CD1c-positive myeloid dendritic cell (primary cell): ENCODE results near the gene EHMT1.
A peak's percentile ranks its signal among the peaks of the same experiment; 100 is the strongest.
"Not testable (repeated sequence)": the region's sequence is repeated elsewhere in the genome, so short reads cannot be mapped to it uniquely, and the experiment has no call there.

ENCODE experiments used
- DNase-seq: peaks from one replicate; pipeline ENCODE4 v3.0.0-alpha.2; 2016; ENCODE audit errors: extremely low spot score

Gene EHMT1

GRCh38 chr9:137615387-137615871, 3.4 kb upstream of the EHMT1 start:
- no peak for DNase-seq

GRCh38 chr9:137619240-137620047, 639 bp downstream of the EHMT1 start:
- DNase-seq: peak; percentile 44

- peak; percentile 2 for DNase-seq
These were observed 1.2 kb downstream of the EHMT1 start for GRCh38 chr9:137620048-137620405.

GRCh38 chr9:137620581-137620980, 1.8 kb downstream of the EHMT1 start:
- no peak for DNase-seq

- peak; percentile 9 for DNase-seq
These were observed 2.4 kb downstream of the EHMT1 start for GRCh38 chr9:137621131-137621757.

GRCh38 chr9:137622211-137622610, 3.4 kb downstream of the EHMT1 start:
- DNase-seq: not testable (repeated sequence)

GRCh38 chr9:137626464-137626863, 7.7 kb downstream of the EHMT1 start:
- no peak for DNase-seq

- not testable (repeated sequence) for DNase-seq
These were observed 8.6 kb downstream of the EHMT1 start for GRCh38 chr9:137627406-137627805.

GRCh38 chr9:137630126-137630525, 11.3 kb downstream of the EHMT1 start:
- no peak for DNase-seq

GRCh38 chr9:137630679-137631078, 11.9 kb downstream of the EHMT1 start:
- peak; percentile 21 for DNase-seq

- DNase-seq: peak; percentile 31
These were observed 12.8 kb downstream of the EHMT1 start for GRCh38 chr9:137631345-137632229.

GRCh38 chr9:137632230-137633161, 13.7 kb downstream of the EHMT1 start:
- peak; percentile 7 for DNase-seq

- DNase-seq: no peak
These were observed 15.2 kb downstream of the EHMT1 start for GRCh38 chr9:137634016-137634415.

GRCh38 chr9:137638680-137639079, 19.9 kb downstream of the EHMT1 start:
- no peak for DNase-seq

- no peak for DNase-seq
These were observed 20.7 kb downstream of the EHMT1 start for GRCh38 chr9:137639303-137640051.

- no peak for DNase-seq
These were observed 22.1 kb downstream of the EHMT1 start for GRCh38 chr9:137640862-137641261.

GRCh38 chr9:137642118-137642601, 23.4 kb downstream of the EHMT1 start:
- DNase-seq: no peak

- DNase-seq: no peak
These were observed 24.1 kb downstream of the EHMT1 start for GRCh38 chr9:137642892-137643291.

GRCh38 chr9:137643921-137644320, 25.1 kb downstream of the EHMT1 start:
- DNase-seq: peak; percentile 33

GRCh38 chr9:137645211-137645610, 26.4 kb downstream of the EHMT1 start:
- DNase-seq: no peak
